8988T (cell line): Measurements from ENCODE around the gene ADGRV1.
A peak's percentile ranks its signal among the peaks of the same experiment; 100 is the strongest.
"Not testable (repeated sequence)": the region's sequence is repeated elsewhere in the genome, so short reads cannot be mapped to it uniquely, and the experiment has no call there.

Experiments
- DNase-seq: peaks from one replicate; pipeline ENCODE4 v3.0.0; 2011

ADGRV1 gene

DNA sequence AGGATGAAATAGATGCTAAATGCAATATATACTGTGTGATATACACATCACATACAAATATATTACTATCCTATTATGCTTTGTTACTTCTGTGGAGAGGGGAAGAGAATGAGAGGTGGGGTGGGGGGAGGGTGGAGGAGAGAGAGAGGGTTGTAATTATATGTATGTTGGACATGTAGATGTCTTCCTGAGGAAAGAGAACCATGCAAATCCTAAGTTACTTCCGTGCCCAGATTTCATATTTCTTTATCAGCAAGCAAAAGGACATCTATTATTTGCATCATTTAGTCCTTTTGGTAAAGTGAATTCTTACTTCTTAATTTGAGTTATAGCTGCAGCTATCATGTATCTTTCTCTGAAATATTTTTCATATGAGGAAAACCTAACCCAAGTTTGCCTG, 187.5 kb downstream of the ADGRV1 start:
- DNase-seq: no peak

DNA sequence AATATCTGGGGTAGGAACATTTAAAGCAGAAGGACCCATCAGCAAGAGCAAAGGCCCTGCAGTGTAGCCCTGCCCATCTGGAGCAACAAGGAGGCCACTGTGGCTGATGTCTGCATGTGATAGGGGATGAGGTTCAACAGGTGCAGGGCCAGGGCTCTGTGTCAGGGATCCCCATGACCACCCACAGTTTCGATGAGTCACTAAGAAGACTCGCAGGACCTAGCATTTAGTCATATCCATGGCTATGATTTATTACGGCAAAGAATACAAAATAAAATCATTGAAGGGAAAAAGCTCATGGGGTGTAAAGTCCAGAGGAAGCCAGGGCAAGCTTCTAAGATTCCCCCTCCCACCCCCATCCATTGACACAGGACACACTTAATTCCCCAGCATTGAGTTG, 188.6 kb downstream of the ADGRV1 start:
- DNase-seq: no peak

DNA sequence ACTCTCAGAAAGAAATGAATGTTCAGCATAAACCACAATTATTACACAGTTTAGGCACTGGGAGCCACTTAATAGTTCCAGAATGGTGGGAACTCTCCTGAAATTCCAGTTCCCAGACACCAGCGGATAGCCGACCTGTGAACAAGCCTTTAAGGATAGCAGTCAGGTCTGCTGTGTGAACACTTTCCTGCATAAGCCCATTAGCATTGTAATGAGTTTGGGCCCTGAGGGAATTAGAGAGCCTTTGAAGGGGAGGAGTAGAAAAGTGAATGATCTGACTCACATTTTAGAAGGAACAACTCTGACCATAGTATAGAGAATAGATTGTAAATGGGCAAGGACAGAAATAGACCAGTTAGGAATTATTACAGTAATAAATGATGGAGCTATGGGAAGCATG, 189.1 kb downstream of the ADGRV1 start:
- DNase-seq: no peak

DNA sequence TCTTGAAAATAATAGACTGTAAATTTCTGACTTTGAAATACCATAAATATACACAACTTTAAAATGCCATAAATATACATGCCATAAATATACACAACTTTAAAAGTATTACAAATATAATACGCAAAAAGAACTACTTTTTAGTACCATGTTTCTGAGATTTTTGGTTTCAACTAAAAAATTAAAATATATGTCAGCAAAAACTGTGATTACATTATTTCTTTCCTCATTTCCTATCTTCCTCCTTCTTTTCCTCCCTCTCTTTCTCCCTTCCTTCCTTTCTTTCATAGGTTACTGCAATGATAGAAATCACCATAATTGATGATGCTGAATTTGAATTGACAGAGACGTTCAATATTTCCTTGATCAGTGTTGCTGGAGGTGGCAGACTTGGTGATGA, 200.5 kb downstream of the ADGRV1 start:
- DNase-seq: no peak

DNA sequence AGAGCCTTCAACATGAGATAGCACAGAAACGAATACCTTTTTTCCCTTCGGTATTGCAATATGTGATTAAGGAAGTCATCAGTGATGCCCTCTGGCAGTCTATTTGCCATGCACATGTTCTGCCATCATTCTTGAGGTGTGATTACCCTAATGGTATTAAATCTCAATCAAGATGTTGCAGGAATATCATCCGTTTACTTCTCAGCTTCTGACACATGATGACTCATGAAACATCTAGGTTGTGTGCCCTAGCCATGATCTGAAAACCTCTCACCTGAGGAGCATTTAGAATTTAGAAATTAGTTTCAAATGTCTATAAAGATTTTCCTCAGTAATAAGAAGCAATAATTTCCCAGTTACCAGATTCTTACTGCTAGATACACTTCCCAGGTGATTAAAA, 209.1 kb downstream of the ADGRV1 start:
- DNase-seq: no peak

DNA sequence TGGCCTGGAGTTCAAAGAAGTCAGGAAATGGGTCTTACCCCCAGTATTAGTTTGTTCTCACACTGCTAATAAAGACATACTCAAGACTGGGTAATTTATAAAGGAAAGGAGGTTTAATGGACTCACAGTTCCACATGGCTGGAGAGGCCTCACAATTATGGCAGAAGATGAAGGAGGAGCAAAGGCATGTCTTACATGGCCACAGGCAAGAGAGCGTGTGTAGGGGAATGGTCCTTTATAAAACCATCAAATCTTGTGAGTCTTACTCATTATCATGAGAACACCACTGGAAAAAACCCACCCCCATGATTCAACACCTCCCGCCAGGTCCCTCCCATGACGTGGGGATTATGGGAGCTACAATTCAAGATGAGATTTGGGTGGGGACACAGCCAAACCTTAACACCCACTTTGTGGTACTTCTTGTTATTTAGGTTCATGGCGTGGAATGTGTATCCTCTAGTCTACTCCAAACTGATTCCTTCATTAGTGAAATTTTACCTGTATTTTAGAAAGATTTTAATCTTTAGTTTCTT, 211.5 kb downstream of the ADGRV1 start:
- DNase-seq: not testable (repeated sequence)

DNA sequence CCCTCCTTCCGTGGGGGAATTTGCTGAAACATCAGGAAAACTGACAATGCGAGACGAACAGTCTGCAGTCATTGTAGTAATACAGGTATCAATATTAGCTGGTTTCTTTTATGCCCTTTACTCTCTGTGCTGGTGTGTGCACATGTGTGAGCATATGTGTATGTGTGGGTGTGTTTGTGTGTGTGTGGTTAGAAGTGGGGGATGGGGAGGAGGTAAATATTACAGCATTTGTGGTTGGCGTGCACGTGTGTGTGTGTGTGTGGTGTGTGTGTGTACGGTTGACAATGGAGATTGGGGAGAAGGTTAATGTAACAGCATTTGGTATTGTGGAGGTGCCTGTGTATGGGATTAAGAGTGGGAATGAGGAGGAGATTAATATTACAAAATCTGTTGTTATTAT, 219.4 kb downstream of the ADGRV1 start:
- no peak for DNase-seq

DNA sequence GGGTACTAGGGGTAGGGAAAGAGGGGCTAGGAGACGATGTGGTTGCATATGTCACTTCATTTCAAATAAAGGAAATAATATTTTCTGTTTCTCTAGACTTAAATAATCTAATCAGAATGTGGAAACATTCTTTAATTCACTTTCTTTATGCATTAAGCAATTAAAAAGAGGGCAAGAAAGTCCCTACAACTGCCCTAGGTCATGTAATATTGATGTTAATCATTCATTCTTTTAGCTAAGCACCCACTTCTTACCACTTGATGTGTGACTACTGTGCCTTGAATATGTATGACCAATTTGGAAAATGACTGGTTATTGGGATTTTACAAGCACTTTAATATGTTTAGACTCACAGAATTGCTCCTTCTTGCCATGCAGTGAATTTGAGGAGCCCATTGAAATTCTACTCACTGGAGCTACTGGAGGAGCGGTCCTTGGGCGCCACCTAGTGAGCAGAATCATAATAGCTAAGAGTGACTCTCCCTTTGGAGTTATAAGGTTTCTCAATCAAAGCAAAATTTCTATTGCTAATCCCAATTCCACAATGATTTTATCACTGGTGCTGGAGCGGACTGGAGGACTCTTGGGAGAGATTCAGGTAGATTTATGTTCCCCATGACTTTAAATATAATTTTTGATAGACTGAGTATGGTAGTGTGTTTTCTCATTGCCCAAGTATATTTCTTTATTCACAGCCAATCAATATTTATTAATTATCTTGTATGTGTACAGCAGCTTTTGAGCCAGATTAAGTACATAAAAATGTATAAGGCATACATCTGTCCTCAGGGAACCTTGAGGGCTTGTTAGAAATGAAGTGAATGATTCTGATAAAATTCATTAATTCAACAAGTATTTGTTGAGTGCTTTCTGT, 225.1 kb downstream of the ADGRV1 start:
- no peak for DNase-seq

DNA sequence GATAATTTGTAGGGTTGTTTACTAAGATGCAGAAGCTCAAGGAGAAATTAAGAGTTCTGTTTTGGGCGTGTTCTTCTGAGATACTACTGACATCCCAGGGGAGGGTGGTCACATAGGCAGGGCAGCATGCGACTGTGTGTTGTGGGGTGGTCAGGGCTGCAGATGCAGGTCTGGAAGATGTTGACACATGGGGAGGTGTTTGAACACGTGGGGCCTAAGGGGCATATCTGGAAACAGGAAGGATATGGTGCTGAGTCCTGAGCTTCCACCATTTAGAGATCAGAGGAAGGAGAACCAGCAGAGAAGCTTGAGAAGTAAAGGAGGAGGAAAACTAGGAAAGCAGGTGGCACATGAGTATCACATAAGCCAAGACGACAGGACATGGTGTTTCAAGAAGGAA, 228.2 kb downstream of the ADGRV1 start:
- DNase-seq: no peak

DNA sequence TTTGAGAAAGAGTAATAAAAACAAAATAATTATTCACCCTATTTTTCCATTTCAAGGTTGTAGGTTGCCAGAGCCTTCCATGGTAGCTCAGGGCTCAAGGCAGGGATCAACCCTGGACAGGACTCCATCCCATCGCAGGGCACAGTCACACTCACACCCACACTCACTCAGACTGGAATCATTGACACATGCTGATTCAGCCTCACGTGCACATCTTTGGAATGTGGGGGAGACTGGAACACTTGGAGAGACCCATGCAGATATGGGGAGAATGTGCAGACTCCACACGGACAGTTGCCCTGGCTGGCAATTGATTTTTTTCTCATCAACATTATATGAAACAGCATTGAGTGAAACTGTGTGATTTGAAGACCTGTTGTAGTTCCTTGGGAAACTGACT, 234.1 kb downstream of the ADGRV1 start:
- DNase-seq: no peak

DNA sequence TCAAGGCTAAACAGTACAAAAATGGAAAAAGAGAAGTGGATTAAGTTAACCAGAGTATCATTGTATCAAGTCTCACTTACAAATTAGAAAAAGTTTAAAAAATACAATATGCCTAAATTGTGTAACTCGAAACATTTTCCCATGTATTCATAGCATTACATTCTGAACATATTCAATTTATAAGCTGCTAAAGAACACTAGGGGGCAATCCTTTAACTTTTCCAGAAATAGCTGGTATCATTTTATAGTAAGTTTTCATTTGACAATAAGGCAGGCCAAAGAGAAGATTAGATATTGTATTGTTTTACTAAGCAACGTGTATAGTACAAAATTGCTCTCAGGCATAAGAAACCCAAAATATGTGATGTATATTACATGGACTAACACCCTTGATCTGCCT, 234.6 kb downstream of the ADGRV1 start:
- DNase-seq: no peak

DNA sequence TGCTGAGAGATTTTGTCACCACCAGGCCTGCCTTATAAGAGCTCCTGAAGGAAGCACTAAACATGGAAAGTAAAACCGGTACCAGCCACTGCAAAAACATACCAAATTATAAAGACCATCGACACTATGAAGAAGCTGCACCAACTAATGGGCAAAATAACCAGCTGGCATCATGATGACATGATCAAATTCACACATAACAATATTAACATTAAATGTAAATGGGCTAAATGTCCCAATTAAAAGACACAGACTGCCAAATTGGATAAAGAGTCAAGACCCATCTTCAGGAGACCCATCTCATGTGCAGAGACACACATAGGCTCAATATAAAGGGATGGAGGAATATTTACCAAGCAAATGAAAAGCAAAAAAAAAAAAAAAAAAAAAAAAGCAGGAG, 238.3 kb downstream of the ADGRV1 start:
- not testable (repeated sequence) for DNase-seq

DNA sequence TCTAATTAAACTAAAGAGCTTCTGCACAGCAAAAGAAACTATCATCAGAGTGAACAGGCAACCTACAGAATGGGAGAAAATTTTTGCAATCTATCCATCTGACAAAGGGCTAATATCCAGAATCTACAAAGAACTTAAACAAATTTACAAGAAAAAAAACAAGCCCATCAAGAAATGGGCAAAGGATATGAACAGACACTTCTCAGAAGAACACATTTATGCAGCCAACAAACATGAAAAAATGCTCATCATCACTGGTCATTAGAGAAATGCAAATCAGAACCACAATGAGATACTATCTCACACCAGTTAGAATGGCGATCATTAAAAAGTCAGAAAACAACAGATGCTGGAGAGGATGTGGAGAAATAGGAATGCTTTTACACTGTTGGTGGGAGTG, 241.5 kb downstream of the ADGRV1 start:
- not testable (repeated sequence) for DNase-seq

DNA sequence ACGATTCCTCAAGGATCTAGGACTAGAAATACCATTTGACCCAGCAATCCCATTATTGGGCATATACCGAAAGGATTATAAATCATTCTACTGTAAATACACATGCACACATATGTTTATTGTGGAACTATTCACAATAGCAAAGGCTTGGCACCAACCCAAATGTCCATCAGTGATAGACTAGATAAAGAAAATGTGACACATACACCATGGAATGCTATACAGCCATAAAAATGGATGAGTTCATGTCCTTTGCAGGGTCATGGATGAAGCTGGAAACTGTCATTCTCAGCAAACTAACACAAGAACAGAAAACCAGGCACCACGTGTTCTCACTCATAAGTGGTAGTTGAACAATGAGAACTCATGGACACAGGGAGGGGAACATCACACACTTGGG, 241.9 kb downstream of the ADGRV1 start:
- not testable (repeated sequence) for DNase-seq

DNA sequence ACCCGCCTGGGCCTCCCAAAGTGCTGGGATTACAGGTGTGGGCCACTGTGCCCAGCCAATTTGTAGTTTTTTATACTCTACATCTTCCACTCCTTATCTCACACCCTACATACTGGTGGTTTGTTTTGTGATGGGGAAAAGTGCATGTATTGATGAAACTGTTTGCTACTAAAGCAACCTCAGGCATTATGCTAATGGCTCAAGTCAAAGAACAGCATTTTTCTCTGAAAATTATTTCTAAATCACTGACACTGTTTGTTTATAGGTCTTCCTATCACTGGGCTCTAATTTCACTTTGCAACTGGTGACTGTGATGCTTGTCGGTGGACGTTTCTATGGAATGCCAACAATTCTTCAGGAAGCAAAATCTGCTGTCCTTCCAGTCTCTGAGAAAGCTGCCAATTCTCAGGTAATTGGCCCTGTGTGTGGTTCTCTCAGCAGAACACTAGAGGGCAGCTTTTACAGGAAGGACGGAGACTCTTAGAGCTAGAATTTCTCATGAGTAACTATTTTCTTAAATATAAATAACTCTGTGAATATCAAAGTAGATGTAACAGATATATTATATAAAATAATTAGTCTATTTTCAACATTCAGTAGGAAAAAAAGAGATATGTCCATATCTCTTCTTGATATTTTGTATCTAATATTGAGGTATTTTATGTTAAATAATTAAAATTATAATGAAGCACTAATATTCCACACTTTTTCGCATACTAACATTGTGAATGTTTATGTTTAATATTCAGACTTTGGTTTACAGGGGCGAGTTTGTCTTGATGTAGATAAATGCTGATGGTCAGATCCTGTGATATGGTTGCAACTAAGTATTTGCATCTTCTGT, 244.1 kb downstream of the ADGRV1 start:
- DNase-seq: peak; percentile 21

DNA sequence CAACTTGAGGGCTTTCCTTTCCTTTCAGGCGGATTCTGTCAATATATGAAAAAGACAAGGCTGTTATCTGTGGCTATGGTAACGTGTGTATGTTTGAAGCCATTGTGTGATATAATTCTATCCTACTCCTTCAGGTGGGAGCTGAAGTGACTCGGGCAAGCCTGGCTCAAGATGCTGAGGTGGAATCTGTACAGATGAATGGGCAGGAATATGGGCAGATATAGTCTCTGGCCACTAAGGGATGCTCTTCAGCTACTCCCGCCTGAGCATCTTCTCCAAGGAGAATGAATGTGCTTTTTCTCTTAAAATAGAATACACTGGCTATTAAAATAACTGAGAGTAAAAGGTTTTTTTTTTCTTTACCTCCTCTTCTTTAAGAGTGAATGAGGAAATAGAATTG, 244.8 kb downstream of the ADGRV1 start:
- DNase-seq: no peak

DNA sequence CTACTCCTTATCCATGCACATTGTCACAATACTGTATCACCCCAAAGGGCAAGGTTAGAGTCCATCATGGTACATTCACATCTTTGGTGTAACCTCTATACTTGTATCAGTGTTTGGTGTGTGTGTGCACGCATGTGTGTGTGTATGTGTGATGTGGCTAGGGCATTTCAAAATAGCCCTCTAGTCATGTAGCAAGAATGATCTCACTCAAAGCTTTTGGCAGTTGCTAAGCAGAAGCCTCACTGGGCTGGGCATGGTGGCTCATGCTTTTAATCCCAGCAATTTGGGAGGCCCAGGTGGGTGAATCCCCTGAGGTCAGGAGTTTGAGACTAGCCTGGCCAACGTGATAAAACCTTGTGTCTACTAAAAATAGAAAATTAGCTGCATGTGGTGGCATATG, 245.3 kb downstream of the ADGRV1 start:
- no peak for DNase-seq

DNA sequence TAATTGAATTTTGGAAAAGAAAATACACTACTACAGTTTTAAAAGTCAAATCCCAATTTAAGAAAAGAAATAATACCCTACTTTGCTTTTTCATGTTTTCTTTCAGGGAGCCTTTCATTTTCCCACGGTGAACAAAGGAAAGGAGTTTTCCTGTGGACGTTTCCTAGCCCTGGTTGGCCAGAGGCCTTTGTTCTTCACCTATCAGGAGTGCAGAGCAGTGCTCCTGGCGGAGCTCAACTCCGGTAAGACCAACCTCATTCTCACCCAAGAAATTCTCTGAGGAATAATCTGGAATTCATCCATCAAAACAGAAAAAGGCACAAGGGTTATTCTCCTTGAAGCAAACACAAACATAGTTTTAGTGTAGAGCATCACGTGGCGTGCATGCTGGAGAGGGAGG, 248.9 kb downstream of the ADGRV1 start:
- no peak for DNase-seq

DNA sequence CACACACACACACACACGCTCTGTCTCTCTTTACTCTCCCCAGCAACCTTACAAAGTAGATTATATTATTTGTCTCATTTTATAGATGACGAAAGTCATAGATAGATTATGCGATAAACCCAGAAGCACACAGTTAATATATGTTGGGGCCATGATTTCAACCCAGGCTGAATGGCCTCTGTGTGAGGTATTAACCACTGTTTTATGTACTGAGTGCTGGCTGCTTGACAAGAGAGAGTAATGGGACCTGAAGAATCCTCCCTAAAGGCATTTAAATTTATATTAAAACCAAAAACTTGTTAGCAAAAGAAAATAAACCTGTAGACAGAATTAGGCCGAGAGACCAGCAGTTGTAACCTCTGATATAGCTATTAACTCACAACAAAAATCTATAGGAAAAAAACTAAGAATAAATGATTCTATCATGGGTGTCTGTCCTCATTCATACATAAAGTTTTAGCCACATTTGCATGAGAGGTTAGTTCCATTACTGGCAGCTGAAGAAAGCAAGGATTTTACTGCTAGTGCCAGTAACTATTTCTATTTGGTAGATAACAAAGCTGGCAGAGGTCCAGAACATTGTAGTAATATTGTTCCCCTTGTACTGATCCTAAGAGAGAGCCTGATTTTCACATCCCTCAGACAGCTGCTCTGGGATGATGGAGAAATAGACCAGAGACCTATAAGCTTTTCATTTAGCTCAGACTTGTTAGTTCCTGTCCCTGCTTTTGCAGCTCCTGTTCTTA, 250.9 kb downstream of the ADGRV1 start:
- no peak for DNase-seq

DNA sequence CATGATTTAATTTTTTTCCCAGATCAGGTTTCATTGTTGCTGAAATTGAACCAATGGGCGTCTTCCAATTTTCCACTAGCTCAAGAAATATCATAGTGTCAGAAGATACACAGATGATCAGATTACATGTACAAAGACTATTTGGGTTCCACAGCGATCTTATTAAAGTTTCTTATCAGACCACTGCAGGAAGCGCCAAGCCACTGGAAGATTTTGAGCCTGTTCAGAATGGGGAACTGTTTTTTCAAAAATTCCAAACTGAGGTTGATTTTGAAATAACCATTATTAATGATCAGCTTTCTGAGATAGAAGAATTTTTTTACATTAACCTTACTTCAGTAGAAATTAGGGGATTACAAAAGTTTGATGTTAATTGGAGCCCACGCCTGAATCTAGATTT, 251.6 kb downstream of the ADGRV1 start:
- DNase-seq: no peak

DNA sequence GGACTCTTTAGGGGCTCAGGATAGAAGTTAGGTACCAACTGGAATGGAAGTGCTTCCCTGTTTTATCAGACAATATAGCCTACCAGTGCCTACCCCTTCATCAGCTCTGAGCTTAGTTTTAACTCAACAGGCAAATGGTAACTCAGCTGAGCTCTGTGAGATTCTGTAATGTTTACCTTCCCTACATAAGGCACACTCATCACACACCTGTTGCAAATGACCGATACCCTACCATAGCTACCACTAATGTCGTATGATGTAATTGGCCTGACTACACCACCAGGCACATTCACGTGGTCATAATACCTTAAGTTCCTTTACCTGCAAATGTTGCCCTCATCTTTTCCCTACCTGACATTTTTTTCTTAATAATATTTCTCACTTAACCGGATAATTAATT, 254.8 kb downstream of the ADGRV1 start:
- DNase-seq: no peak

DNA sequence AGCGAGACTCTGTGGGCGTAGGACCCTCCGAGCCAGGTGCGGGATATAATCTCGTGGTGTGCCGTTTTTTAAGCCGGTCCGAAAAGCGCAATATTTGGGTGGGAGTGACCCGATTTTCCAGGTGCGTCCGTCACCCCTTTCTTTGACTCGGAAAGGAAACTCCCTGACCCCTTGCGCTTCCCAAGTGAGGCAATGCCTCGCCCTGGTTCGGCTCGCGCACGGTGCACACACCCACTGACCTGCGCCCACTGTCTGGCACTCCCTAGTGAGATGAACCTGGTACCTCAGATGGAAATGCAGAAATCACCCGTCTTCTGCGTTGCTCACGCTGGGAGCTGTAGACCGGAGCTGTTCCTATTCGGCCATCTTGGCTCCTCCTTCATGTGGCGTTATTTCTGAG, 263.5 kb downstream of the ADGRV1 start:
- DNase-seq: not testable (repeated sequence)

DNA sequence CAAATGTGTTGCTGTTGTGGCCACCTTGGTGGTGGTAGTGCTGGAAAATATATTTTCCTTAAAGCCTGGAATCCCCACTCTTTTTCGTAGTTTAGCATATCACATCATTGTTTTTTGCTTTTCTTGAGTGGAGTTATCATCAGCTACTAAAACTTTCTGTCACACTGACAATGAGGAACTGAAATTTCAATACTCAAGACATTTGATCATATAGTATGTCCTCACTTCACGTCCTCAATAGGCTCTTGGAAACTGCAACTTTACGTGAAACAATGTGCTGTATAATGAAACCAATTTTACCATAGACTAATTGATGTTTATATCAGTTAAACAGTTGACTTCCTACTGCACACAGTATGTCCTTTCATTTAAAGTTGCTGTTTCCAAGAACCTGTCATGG, 265.8 kb downstream of the ADGRV1 start:
- no peak for DNase-seq
